Type B pancreatic cell (in vitro differentiated cells): ENCODE measurements around the gene CTNND2. TPM values are rescaled to one million over a fixed set of nuclear protein-coding genes. Genes with fewer than 3 reads are reported as not detected.

ENCODE experiments used
- DNase-seq: peaks from one replicate; pipeline ENCODE4 v3.0.0; 2021; ENCODE audit warnings: mixed read lengths; ENCODE audit not compliant: unreplicated experiment; ENCODE audit errors: extremely low spot score
- H3K27ac Mint-ChIP-seq: 2 replicates; pipeline ENCODE4 v1.8.0; 2021; ENCODE audit warnings: mild to moderate bottlenecking, mixed read lengths
- H3K27me3 Mint-ChIP-seq: 2 replicates; pipeline ENCODE4 v1.8.0; 2021; ENCODE audit warnings: mixed read lengths
- H3K36me3 Mint-ChIP-seq: 2 replicates; pipeline ENCODE4 v1.8.0; 2021; ENCODE audit warnings: mixed read lengths
- H3K4me1 Mint-ChIP-seq: one replicate; pipeline ENCODE4 v1.8.0; 2021; ENCODE audit warnings: mixed read lengths; ENCODE audit not compliant: unreplicated experiment
- H3K4me3 Mint-ChIP-seq: 2 replicates; pipeline ENCODE4 v1.8.0; 2021; ENCODE audit warnings: mild to moderate bottlenecking, mixed read lengths
- H3K9me3 Mint-ChIP-seq: 2 replicates; pipeline ENCODE4 v1.8.0; 2021; ENCODE audit warnings: mixed read lengths
- CTCF ChIP-seq: fragments of 200-600 bp; sonication (generic); conservative IDR thresholded peaks from 2 replicates; pipeline ENCODE4 v1.5.0; 2021; ENCODE audit warnings: antibody characterized with exemption, mild to moderate bottlenecking
- total RNA-seq: library from RNA; stranded (reverse); gene quantifications from 2 replicates; pipeline ENCODE4 v1.2.1, GENCODE V29; 2021; ENCODE audit warnings: low replicate concordance

CTNND2 gene
- total RNA-seq, 1 donor from 2014 or later = 49.5 TPM

- TF ChIP-seq CTCF = no peak
- no peaks in the 10 kb centered on the region for H3K9me3 Mint-ChIP-seq
- H3K4me3 Mint-ChIP-seq = no peak overlapping the region
- no peaks in the 10 kb centered on the region for H3K36me3 Mint-ChIP-seq
- no peaks in the 10 kb centered on the region for H3K4me1 Mint-ChIP-seq
- H3K27ac Mint-ChIP-seq = no peak overlapping the region
- H3K27me3 Mint-ChIP-seq = no peaks in the 10 kb centered on the region
- no peak for DNase-seq
These were observed 330.9 kb downstream of the CTNND2 start for GRCh38 chr5:11573140-11573992.

GRCh38 chr5:11564706-11565105 lies 339.5 kb downstream of the CTNND2 start:
- Mint-ChIP-seq H3K27ac (no peak overlapping the region), H3K4me1 (no peaks in the 10 kb centered on the region), H3K9me3 (peaks cover 7% of the 10 kb centered on the region), H3K36me3 (peaks cover 5% of the 10 kb centered on the region), H3K27me3 (no peaks in the 10 kb centered on the region), H3K4me3 (no peak overlapping the region)
- no peak for TF ChIP-seq CTCF
- no peak for DNase-seq

- DNase-seq = no peak
- Mint-ChIP-seq H3K4me3 (no peak overlapping the region), H3K27ac (no peak overlapping the region), H3K36me3 (peaks cover 5% of the 10 kb centered on the region), H3K9me3 (peaks cover 7% of the 10 kb centered on the region), H3K27me3 (no peaks in the 10 kb centered on the region), H3K4me1 (no peaks in the 10 kb centered on the region)
- no peak for TF ChIP-seq CTCF
These were observed 340.4 kb downstream of the CTNND2 start for GRCh38 chr5:11563822-11564221.

GRCh38 chr5:11560915-11561697 lies 343.1 kb downstream of the CTNND2 start:
- Mint-ChIP-seq H3K27me3 (no peaks in the 10 kb centered on the region), H3K36me3 (peaks cover 5% of the 10 kb centered on the region), H3K27ac (no peak overlapping the region), H3K4me1 (no peaks in the 10 kb centered on the region), H3K9me3 (peaks cover 7% of the 10 kb centered on the region), H3K4me3 (no peak overlapping the region)
- no peak for DNase-seq
- TF ChIP-seq CTCF = no peak

- DNase-seq = no peak
- Mint-ChIP-seq H3K9me3 (peaks cover 7% of the 10 kb centered on the region), H3K27ac (no peak overlapping the region), H3K27me3 (no peaks in the 10 kb centered on the region), H3K36me3 (peaks cover 5% of the 10 kb centered on the region), H3K4me1 (no peaks in the 10 kb centered on the region), H3K4me3 (no peak overlapping the region)
- no peak for TF ChIP-seq CTCF
These were observed 347.2 kb downstream of the CTNND2 start for GRCh38 chr5:11557063-11557462.
